Measurements from ENCODE around the gene LRFN2.

DNA sequence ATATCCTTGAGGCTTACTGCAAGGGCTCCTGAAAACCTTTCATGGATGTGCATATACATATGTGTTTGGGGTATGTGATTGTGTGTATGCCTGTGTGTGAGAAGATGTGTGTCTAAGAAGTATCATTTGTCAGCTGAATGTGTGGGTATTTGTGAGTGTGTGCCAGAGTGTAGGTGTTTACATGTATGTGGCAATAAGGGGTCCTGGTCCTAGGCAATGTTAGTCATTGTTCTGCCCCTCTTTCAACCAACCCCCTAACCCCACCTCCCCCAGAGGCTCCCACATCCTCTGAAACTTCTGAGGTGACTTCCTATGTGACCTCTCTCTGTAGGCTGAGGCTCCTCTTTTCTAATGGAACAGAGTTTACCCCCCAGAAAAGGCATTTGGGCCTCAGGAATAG, 186.4 kb downstream of the LRFN2 start:
- no peak for TF ChIP-seq POLR2A (IDR thresholded peaks at IDR 0.05; ENCODE audit: low read depth, low read length)
- no peak for TF ChIP-seq TAF1 (IDR thresholded peaks at IDR 0.05; ENCODE audit: low read depth, low read length)
- TF ChIP-seq POLR2AphosphoS5 (IDR thresholded peaks at IDR 0.05; ENCODE audit: low read depth, low read length) = no peak
- no peak for TF ChIP-seq SPI1 (IDR thresholded peaks at IDR 0.05; ENCODE audit: low read depth, low read length)
- TF ChIP-seq POU2F2 (IDR thresholded peaks at IDR 0.05; ENCODE audit: low read depth, low read length) = no peak
- no peak for TF ChIP-seq PAX5 (IDR thresholded peaks at IDR 0.05; ENCODE audit: insufficient read depth, low read length, severe bottlenecking)

All from GM12891 (cell line).